Measurements from ENCODE around the gene USP4.

DNA sequence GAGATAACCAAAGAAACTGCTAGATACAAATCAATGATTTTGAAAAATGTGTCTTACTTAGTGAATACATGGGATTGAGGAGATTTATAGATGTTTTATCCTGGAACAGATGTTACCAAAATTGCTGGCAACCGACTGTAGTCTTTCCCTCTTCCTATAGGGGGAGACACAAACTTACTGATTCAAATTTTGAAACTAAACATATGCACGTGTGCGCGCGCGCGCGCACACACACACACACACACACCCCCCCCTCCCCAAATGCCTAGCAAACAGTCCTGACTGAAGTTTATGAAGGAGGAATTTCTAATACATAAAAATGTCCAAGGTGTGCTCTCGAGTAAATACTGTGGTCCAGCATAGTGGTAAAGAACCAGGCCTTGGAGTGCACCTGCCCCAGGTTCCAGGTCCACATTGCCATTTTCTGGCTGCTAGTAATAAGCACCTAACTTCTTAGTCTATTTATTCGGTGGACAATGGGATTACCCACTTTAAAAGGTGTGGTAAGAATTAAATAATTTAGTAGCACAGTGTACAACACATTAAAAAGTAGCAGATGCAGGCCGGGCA is 44.3 kb downstream of the USP4 start:
- TF ChIP-seq, protein P1, sequence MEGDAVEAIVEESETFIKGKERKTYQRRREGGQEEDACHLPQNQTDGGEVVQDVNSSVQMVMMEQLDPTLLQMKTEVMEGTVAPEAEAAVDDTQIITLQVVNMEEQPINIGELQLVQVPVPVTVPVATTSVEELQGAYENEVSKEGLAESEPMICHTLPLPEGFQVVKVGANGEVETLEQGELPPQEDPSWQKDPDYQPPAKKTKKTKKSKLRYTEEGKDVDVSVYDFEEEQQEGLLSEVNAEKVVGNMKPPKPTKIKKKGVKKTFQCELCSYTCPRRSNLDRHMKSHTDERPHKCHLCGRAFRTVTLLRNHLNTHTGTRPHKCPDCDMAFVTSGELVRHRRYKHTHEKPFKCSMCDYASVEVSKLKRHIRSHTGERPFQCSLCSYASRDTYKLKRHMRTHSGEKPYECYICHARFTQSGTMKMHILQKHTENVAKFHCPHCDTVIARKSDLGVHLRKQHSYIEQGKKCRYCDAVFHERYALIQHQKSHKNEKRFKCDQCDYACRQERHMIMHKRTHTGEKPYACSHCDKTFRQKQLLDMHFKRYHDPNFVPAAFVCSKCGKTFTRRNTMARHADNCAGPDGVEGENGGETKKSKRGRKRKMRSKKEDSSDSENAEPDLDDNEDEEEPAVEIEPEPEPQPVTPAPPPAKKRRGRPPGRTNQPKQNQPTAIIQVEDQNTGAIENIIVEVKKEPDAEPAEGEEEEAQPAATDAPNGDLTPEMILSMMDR (IDR thresholded peaks at IDR 0.05), result no peak
- TF ChIP-seq POLR2A (IDR thresholded peaks at IDR 0.05), result no peak

All from lower leg skin (tissue), 3 donors.